Osteoblast (primary cell): ENCODE data around the gene PEX26. TPM values are rescaled to one million over a fixed set of nuclear protein-coding genes. Genes with fewer than 3 reads are reported as not detected.
"Not testable (repeated sequence)": the region's sequence is repeated elsewhere in the genome, so short reads cannot be mapped to it uniquely, and the experiment has no call there.

Source experiments
- DNase-seq: peaks from one replicate; pipeline ENCODE4 v3.0.0; 2011; ENCODE audit warnings: low spot score, mixed read lengths; ENCODE audit not compliant: insufficient read length; ENCODE audit errors: missing footprints
- H2AFZ ChIP-seq: 2 replicates; pipeline ENCODE4 v1.6.0; 2011; ENCODE audit warnings: mild to moderate bottlenecking, low read length
- H3K27ac ChIP-seq: 2 replicates; pipeline ENCODE4 v1.5.1; 2011; ENCODE audit warnings: mild to moderate bottlenecking, low read depth, low read length, moderate library complexity
- H3K27me3 ChIP-seq: 2 replicates; pipeline ENCODE4 v1.6.0; 2012; ENCODE audit warnings: mild to moderate bottlenecking, control low read depth, inconsistent platforms, low read length, moderate library complexity; ENCODE audit not compliant: insufficient read depth
- H3K36me3 ChIP-seq: 2 replicates; pipeline ENCODE4 v1.5.1; 2011; ENCODE audit warnings: mild to moderate bottlenecking, low read length, control low read depth, moderate library complexity; ENCODE audit not compliant: insufficient read depth
- H3K4me1 ChIP-seq: 2 replicates; pipeline ENCODE4 v1.5.1; 2011; ENCODE audit warnings: mild to moderate bottlenecking, low read length, control low read depth, moderate library complexity; ENCODE audit not compliant: insufficient read depth
- H3K4me2 ChIP-seq: 2 replicates; pipeline ENCODE4 v1.6.0; 2011; ENCODE audit warnings: mild to moderate bottlenecking, low read length; ENCODE audit not compliant: insufficient read depth
- H3K4me3 ChIP-seq: fragments of 200-600 bp; sonication (generic); 3 replicates; pipeline ENCODE4 v1.5.1; 2012; ENCODE audit warnings: mild to moderate bottlenecking, low read length, inconsistent platforms; ENCODE audit not compliant: insufficient read depth
- H3K79me2 ChIP-seq: 2 replicates; pipeline ENCODE4 v1.6.0; 2012; ENCODE audit warnings: mild to moderate bottlenecking, low read length, control low read depth, inconsistent platforms; ENCODE audit not compliant: insufficient read depth
- H3K9me3 ChIP-seq: 2 replicates; pipeline ENCODE4 v1.5.1; 2011; ENCODE audit warnings: low read depth, low read length, control low read depth
- H4K20me1 ChIP-seq: 2 replicates; pipeline ENCODE4 v1.6.0; 2012; ENCODE audit warnings: mild to moderate bottlenecking, low read length, control low read depth; ENCODE audit not compliant: insufficient read depth
- CTCF ChIP-seq: IDR thresholded peaks from 2 replicates; pipeline ENCODE4 v1.5.1; 2011; ENCODE audit warnings: mild to moderate bottlenecking, low read depth, low read length, moderate library complexity; ENCODE audit errors: extremely low read depth
- total RNA-seq: library from RNA; depleted of rRNA; stranded (reverse); fragments of >200 nt; gene quantifications from 2 replicates; pipeline ENCODE4 v1.2.3, GENCODE V29; 2012

The PEX26 gene
- total RNA-seq, 1 donor = 26.8 TPM

GRCh38 chr22:18071968-18072310 is 5.9 kb upstream of the PEX26 start:
- DNase-seq = no peak
- H4K20me1 ChIP-seq = no peaks in the 10 kb centered on the region
- no peaks in the 10 kb centered on the region for H3K27me3 ChIP-seq
- no peak overlapping the region for H3K4me3 ChIP-seq
- TF ChIP-seq CTCF = no peak
- H3K27ac ChIP-seq = no peak overlapping the region
- H3K36me3 ChIP-seq = no peaks in the 10 kb centered on the region
- H3K4me2 ChIP-seq = no peak overlapping the region
- H3K9me3 ChIP-seq = no peaks in the 10 kb centered on the region
- H2AFZ ChIP-seq = no peak overlapping the region
- peaks cover 29% of the 10 kb centered on the region for H3K4me1 ChIP-seq
- peaks cover 3% of the 10 kb centered on the region for H3K79me2 ChIP-seq

GRCh38 chr22:18073467-18073866 is 4.3 kb upstream of the PEX26 start:
- no peaks in the 10 kb centered on the region for H4K20me1 ChIP-seq
- no peaks in the 10 kb centered on the region for H3K36me3 ChIP-seq
- H3K27ac ChIP-seq = no peak overlapping the region
- peaks cover 17% of the 10 kb centered on the region for H3K79me2 ChIP-seq
- no peaks in the 10 kb centered on the region for H3K27me3 ChIP-seq
- no peak overlapping the region for H2AFZ ChIP-seq
- TF ChIP-seq CTCF = no peak
- no peak overlapping the region for H3K4me3 ChIP-seq
- H3K9me3 ChIP-seq = no peaks in the 10 kb centered on the region
- H3K4me1 ChIP-seq = peaks cover 22% of the 10 kb centered on the region
- no peak overlapping the region for H3K4me2 ChIP-seq
- DNase-seq = no peak

- not testable (repeated sequence) for H3K4me2 ChIP-seq, H3K9me3 ChIP-seq, H3K27me3 ChIP-seq, H3K4me3 ChIP-seq, H3K36me3 ChIP-seq, H2AFZ ChIP-seq, H3K27ac ChIP-seq, H4K20me1 ChIP-seq, DNase-seq
- Histone ChIP-seq H3K79me2 (peaks cover 22% of the 10 kb centered on the region), H3K4me1 (peaks cover 25% of the 10 kb centered on the region)
Observed at GRCh38 chr22:18073927-18074326, 3.9 kb upstream of the PEX26 start.

- peaks cover 11% of the 10 kb centered on the region for H3K36me3 ChIP-seq
- peaks cover 29% of the 10 kb centered on the region for H3K4me1 ChIP-seq
- H4K20me1 ChIP-seq = no peaks in the 10 kb centered on the region
- H3K27ac ChIP-seq = peak overlapping the region; percentile 34
- H2AFZ ChIP-seq = no peak overlapping the region
- no peak overlapping the region for H3K4me2 ChIP-seq
- no peak for TF ChIP-seq CTCF
- H3K4me3 ChIP-seq = no peak overlapping the region
- no peaks in the 10 kb centered on the region for H3K27me3 ChIP-seq
- H3K79me2 ChIP-seq = peaks cover 32% of the 10 kb centered on the region
- DNase-seq = peak; percentile 49
- H3K9me3 ChIP-seq = no peaks in the 10 kb centered on the region
Observed at GRCh38 chr22:18075101-18075719, 2.6 kb upstream of the PEX26 start.
